Smooth muscle cell (in vitro differentiated cells): ENCODE data around the gene ORC5. TPM values are rescaled to one million over a fixed set of nuclear protein-coding genes. Genes with fewer than 3 reads are reported as not detected.

Experiments
- DNase-seq: peaks from one replicate; lab custom pipeline; 2025; ENCODE audit not compliant: unreplicated experiment; lab: John Stamatoyannopoulos, UW
- H2AFZ ChIP-seq: fragments of 200-600 bp; sonication (generic); 2 replicates; pipeline ENCODE4 v1.6.0; 2016; ENCODE audit warnings: antibody characterized with exemption, low read depth, mild to moderate bottlenecking
- H3F3A ChIP-seq: fragments of 200-600 bp; sonication (generic); 2 replicates; pipeline ENCODE4 v1.6.0; 2017; ENCODE audit warnings: antibody characterized with exemption, low read depth
- H3K27ac ChIP-seq: fragments of 200-600 bp; sonication (generic); 2 replicates; pipeline ENCODE4 v1.5.1; 2016; ENCODE audit warnings: low read depth, mild to moderate bottlenecking
- H3K27me3 ChIP-seq: fragments of 200-600 bp; sonication (generic); 2 replicates; pipeline ENCODE4 v1.6.1; 2016; ENCODE audit warnings: low read depth, mild to moderate bottlenecking
- H3K36me3 ChIP-seq: fragments of 200-600 bp; sonication (generic); 2 replicates; pipeline ENCODE4 v1.5.1; 2016; ENCODE audit warnings: low read depth
- H3K4me1 ChIP-seq: fragments of 200-600 bp; sonication (generic); 2 replicates; pipeline ENCODE4 v1.5.1; 2016; ENCODE audit warnings: low read depth
- H3K4me2 ChIP-seq: fragments of 200-600 bp; sonication (generic); 2 replicates; pipeline ENCODE4 v1.6.0; 2016; ENCODE audit warnings: mild to moderate bottlenecking
- H3K4me3 ChIP-seq: fragments of 200-600 bp; sonication (generic); 2 replicates; pipeline ENCODE4 v1.5.1; 2016; ENCODE audit warnings: mild to moderate bottlenecking
- H3K79me2 ChIP-seq: fragments of 200-600 bp; sonication (generic); 2 replicates; pipeline ENCODE4 v1.6.0; 2016; ENCODE audit warnings: low read depth, mild to moderate bottlenecking
- H3K9ac ChIP-seq: fragments of 200-600 bp; sonication (generic); 2 replicates; pipeline ENCODE4 v1.6.0; 2016; ENCODE audit warnings: low read depth
- H3K9me3 ChIP-seq: fragments of 200-600 bp; sonication (generic); replicated peaks from 2 replicates; pipeline ENCODE4 v1.5.1; 2016; ENCODE audit warnings: low read depth
- H4K20me1 ChIP-seq: fragments of 200-600 bp; sonication (generic); 2 replicates; pipeline ENCODE4 v1.6.0; 2016; ENCODE audit warnings: low read depth
- WGBS: methylation state at CpG from one replicate; pipeline ENCODE4 v1.1.7; 2016; ENCODE audit warnings: low lambda C conversion rate; 5-methylcytosine and 5-hydroxymethylcytosine counted together
- polyA plus RNA-seq: library from polyadenylated mRNA; unstranded; fragments of >200 nt; fragmentation: Nextera tagmentation; extraction: Ambion mirVana; gene quantifications from 2 replicates; pipeline ENCODE4 v1.2.1, GENCODE V29; 2016
- total RNA-seq: library from RNA; depleted of rRNA; stranded (reverse); fragments of >200 nt; gene quantifications from 2 replicates; pipeline ENCODE4 v1.2.3, GENCODE V29; 2014
- TF ChIP-seq, protein P1 (sequence below): fragments of 200-600 bp; sonication (generic); IDR thresholded peaks from 2 replicates; pipeline ENCODE4 v1.5.1; 2017; ENCODE audit warnings: borderline replicate concordance, mild to moderate bottlenecking, antibody characterized with exemption; ENCODE audit not compliant: insufficient read depth, poor library complexity, severe bottlenecking

The ORC5 gene
- total and polyA plus RNA-seq, 2 experiments from 2014 or later, result 4.6 to 7.3 TPM

DNA sequence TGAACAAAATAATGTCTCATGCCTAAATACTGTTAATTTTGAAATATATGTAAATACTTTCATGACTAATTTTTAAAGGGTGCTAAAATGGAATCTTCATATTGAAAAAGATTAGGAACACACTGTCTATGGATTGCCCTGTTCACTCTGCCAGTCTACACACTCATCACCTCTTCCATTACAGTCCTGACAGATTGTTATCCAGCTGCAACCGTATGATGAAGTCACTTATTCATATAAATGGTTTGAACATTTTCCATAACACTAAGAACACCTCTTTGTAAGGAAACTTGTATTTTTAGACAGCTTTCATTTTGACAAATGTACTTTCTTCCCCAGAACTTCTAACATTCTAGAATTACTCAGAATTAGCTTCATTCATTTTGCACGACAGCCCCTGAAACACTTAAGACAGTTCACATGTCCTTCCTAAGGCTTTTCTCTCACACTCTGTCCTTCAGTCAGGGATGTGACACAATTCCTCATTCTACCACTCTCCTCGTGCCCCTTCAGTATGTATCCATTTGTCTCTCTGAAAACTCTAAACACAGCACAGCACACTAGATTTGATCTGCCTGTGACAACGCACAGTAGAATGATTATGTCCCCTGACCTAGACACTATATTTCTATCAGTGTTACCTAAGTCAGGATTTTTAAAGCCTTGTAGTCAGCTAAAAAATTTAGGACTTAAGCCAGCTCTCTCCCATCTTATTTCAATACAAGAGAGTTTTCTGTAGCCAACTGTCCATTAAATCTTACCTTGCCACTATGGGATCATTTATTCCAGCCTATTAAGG, 71.9 kb downstream of the ORC5 start:
- H3K27ac ChIP-seq, result no peak overlapping the region
- H3K79me2 ChIP-seq, result no peaks in the 10 kb centered on the region
- no peak overlapping the region for H3K4me3 ChIP-seq
- H3F3A ChIP-seq, result no peaks in the 10 kb centered on the region
- no peak overlapping the region for H3K9ac ChIP-seq
- TF ChIP-seq, protein P1, sequence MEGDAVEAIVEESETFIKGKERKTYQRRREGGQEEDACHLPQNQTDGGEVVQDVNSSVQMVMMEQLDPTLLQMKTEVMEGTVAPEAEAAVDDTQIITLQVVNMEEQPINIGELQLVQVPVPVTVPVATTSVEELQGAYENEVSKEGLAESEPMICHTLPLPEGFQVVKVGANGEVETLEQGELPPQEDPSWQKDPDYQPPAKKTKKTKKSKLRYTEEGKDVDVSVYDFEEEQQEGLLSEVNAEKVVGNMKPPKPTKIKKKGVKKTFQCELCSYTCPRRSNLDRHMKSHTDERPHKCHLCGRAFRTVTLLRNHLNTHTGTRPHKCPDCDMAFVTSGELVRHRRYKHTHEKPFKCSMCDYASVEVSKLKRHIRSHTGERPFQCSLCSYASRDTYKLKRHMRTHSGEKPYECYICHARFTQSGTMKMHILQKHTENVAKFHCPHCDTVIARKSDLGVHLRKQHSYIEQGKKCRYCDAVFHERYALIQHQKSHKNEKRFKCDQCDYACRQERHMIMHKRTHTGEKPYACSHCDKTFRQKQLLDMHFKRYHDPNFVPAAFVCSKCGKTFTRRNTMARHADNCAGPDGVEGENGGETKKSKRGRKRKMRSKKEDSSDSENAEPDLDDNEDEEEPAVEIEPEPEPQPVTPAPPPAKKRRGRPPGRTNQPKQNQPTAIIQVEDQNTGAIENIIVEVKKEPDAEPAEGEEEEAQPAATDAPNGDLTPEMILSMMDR, result no peak
- H3K36me3 ChIP-seq, result no peaks in the 10 kb centered on the region
- H3K27me3 ChIP-seq, result no peaks in the 10 kb centered on the region
- no peak overlapping the region for H3K4me2 ChIP-seq
- 68% methylated on average over 4 of the region's 4 CpGs for WGBS
- no peaks in the 10 kb centered on the region for H3K4me1 ChIP-seq
- no peak overlapping the region for H2AFZ ChIP-seq
- H3K9me3 ChIP-seq, result no peaks in the 10 kb centered on the region
- DNase-seq, result no peak
- H4K20me1 ChIP-seq, result no peaks in the 10 kb centered on the region

DNA sequence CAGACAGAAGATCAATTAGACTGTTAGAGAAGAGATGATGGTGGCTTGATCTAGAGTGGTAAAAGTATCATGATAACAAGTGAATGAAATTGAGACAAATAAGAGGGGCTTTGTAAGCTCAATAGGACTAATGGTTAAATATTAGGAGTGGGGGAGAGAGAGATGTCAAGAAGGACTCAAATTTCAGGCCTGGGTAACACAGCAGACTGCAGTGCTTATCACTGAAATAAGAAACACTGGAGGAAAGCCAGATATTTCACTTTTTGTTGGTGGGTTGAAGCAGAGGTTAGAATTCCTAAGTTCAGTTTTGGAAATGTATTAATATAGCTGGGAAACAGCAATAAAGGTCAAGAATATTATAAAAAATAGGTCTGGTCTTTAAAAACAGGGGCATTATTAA, 74.6 kb downstream of the ORC5 start:
- Histone ChIP-seq H2AFZ (no peak overlapping the region), H3K27ac (no peak overlapping the region), H3F3A (no peaks in the 10 kb centered on the region), H3K4me3 (no peak overlapping the region), H3K79me2 (no peaks in the 10 kb centered on the region), H3K27me3 (no peaks in the 10 kb centered on the region), H3K9ac (no peak overlapping the region), H3K4me2 (no peak overlapping the region), H3K9me3 (no peaks in the 10 kb centered on the region), H4K20me1 (no peaks in the 10 kb centered on the region), H3K4me1 (no peaks in the 10 kb centered on the region), H3K36me3 (no peaks in the 10 kb centered on the region)
- TF ChIP-seq, protein P1, result no peak
- DNase-seq, result no peak

DNA sequence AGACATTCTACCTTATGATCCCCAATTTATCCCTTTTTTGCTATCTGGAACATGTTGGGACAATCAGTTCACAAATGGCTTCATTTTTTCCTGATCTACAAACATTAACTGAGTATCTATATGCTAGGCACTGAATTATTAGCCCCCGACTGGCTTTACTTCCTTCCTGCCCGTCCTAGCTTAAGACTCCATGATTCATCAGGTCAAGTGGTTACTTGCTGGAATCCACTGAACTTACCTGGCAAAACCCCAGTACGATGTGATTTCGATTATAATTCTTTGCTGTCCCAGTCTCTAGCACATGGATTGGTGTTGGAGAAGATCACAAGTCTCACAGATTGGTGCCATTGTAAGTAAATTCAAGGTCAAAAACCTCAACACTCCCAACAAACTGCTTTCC, 77.1 kb downstream of the ORC5 start:
- H3K36me3 ChIP-seq, result no peaks in the 10 kb centered on the region
- no peaks in the 10 kb centered on the region for H3F3A ChIP-seq
- no peaks in the 10 kb centered on the region for H4K20me1 ChIP-seq
- TF ChIP-seq, protein P1, result no peak
- no peak overlapping the region for H3K4me3 ChIP-seq
- H3K4me2 ChIP-seq, result no peak overlapping the region
- DNase-seq, result no peak
- no peaks in the 10 kb centered on the region for H3K27me3 ChIP-seq
- H2AFZ ChIP-seq, result no peak overlapping the region
- no peaks in the 10 kb centered on the region for H3K9me3 ChIP-seq
- WGBS, result 88% methylated on average over 4 of the region's 4 CpGs
- no peaks in the 10 kb centered on the region for H3K4me1 ChIP-seq
- H3K79me2 ChIP-seq, result no peaks in the 10 kb centered on the region
- no peak overlapping the region for H3K27ac ChIP-seq
- H3K9ac ChIP-seq, result no peak overlapping the region

DNA sequence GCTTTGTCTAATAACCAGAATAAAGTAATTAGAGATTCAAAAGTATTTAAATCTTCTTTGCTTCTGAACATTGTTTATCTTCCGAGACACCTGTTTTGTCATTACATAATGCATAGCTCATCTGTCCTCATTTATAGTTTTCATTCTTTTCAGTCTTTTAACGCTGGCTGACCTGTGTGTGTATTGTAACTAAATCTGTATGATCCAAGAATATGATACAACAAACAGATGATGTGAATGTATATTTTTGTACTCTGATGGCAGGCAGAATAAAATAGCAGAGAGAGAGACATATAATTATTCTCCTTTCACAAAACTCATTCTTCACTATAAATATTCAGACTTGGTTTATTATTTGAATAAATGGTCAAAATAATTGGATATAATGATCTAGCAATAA, 80.6 kb downstream of the ORC5 start:
- DNase-seq, result no peak
- Histone ChIP-seq H3K4me1 (no peaks in the 10 kb centered on the region), H3F3A (peaks cover 4% of the 10 kb centered on the region), H3K36me3 (no peaks in the 10 kb centered on the region), H3K9ac (no peak overlapping the region), H2AFZ (no peak overlapping the region), H3K27ac (no peak overlapping the region), H3K79me2 (no peaks in the 10 kb centered on the region), H3K4me2 (no peak overlapping the region), H3K27me3 (no peaks in the 10 kb centered on the region), H3K4me3 (no peak overlapping the region), H3K9me3 (no peaks in the 10 kb centered on the region), H4K20me1 (no peaks in the 10 kb centered on the region)
- TF ChIP-seq, protein P1, result no peak
- 99% methylated on average over 2 of the region's 2 CpGs for WGBS
